Endodermal cell (in vitro differentiated cells): ENCODE measurements around the gene DGKQ. TPM values are rescaled to one million over a fixed set of nuclear protein-coding genes. Genes with fewer than 3 reads are reported as not detected.
"Not testable (repeated sequence)": the region's sequence is repeated elsewhere in the genome, so short reads cannot be mapped to it uniquely, and the experiment has no call there.

ENCODE experiments used
- DNase-seq: peaks from one replicate; pipeline ENCODE4 v3.0.0-alpha.2; 2017
- H3K27ac ChIP-seq: 2 replicates; pipeline ENCODE4 v1.5.1; 2013; ENCODE audit warnings: mild to moderate bottlenecking, low read depth, low read length, moderate library complexity
- H3K27me3 ChIP-seq: 2 replicates; pipeline ENCODE4 v1.6.1; 2013; ENCODE audit warnings: mild to moderate bottlenecking, low read length, moderate library complexity; ENCODE audit not compliant: insufficient read depth, control insufficient read depth, poor library complexity, severe bottlenecking
- H3K36me3 ChIP-seq: 2 replicates; pipeline ENCODE4 v1.7.0; 2013; ENCODE audit warnings: mild to moderate bottlenecking, low read length, moderate library complexity; ENCODE audit not compliant: control insufficient read depth, insufficient read depth
- H3K4me1 ChIP-seq: one replicate; pipeline ENCODE4 v1.7.0; 2013; ENCODE audit warnings: low read length; ENCODE audit not compliant: control insufficient read depth, insufficient read depth
- H3K4me3 ChIP-seq: 2 replicates; pipeline ENCODE4 v1.5.1; 2013; ENCODE audit warnings: mild to moderate bottlenecking, low read length, moderate library complexity
- H3K9ac ChIP-seq: 2 replicates; pipeline ENCODE4 v1.6.1; 2013; ENCODE audit warnings: mild to moderate bottlenecking, low read length, moderate library complexity; ENCODE audit not compliant: poor library complexity, severe bottlenecking; ENCODE audit errors: extremely low read depth
- H3K9me3 ChIP-seq: 2 replicates; pipeline ENCODE4 v1.6.1; 2013; ENCODE audit warnings: mild to moderate bottlenecking, low read length, moderate library complexity; ENCODE audit not compliant: control insufficient read depth
- H3K27ac Mint-ChIP-seq: 2 replicates; pipeline ENCODE4 v1.8.0; 2020; ENCODE audit warnings: mixed read lengths
- H3K27me3 Mint-ChIP-seq: 2 replicates; pipeline ENCODE4 v1.8.0; 2021; ENCODE audit warnings: mild to moderate bottlenecking, mixed read lengths; ENCODE audit not compliant: insufficient read depth
- H3K36me3 Mint-ChIP-seq: 2 replicates; pipeline ENCODE4 v1.8.0; 2020; ENCODE audit warnings: low read depth, mixed read lengths
- H3K4me1 Mint-ChIP-seq: 2 replicates; pipeline ENCODE4 v1.8.0; 2020; ENCODE audit warnings: mixed read lengths
- H3K4me3 Mint-ChIP-seq: 2 replicates; pipeline ENCODE4 v1.8.0; 2020; ENCODE audit warnings: mild to moderate bottlenecking, moderate library complexity, mixed read lengths
- H3K9me3 Mint-ChIP-seq: 2 replicates; pipeline ENCODE4 v1.8.0; 2020; ENCODE audit warnings: mild to moderate bottlenecking, mixed read lengths
- CTCF ChIP-seq: fragments of 200-600 bp; sonication (generic); conservative IDR thresholded peaks from 2 replicates; pipeline ENCODE4 v1.5.0; 2021; ENCODE audit warnings: antibody characterized with exemption, mild to moderate bottlenecking
- WGBS, 2 experiments: methylation state at CpG; one replicate each; pipeline versions ENCODE4 v1.1.5 to v1.1.7; 2013; ENCODE audit warnings: missing lambda C conversion rate in 2 of 2, mixed read lengths in 1 of 2; ENCODE audit not compliant: insufficient coverage in 1 of 2, insufficient read length in 1 of 2; 5-methylcytosine and 5-hydroxymethylcytosine counted together
- total RNA-seq, 2 donors: library from RNA; stranded (reverse); fragmentation: NEBNext Ultra II Directional in 1 of 2; extraction: Animal tissue kit (Norgen Biotek cat#: 25700) in 1 of 2; gene quantifications; 2 replicates in 1 of 2; 3 replicates in 1 of 2; pipeline ENCODE4 v1.2.1, GENCODE V29; 2021

The DGKQ gene
- total RNA-seq, 2 donors from 2014 or later = 26.3 to 31.1 TPM

GRCh38 chr4:924107-925096 is 49.0 kb downstream of the DGKQ start:
- H3K4me3 Mint-ChIP-seq = no peak overlapping the region
- Histone ChIP-seq H3K27ac (no peak overlapping the region), H3K4me1 (no peaks in the 10 kb centered on the region), H3K27me3 (no peaks in the 10 kb centered on the region), H3K36me3 (peaks cover 6% of the 10 kb centered on the region), H3K9me3 (no peaks in the 10 kb centered on the region), H3K4me3 (no peak overlapping the region), H3K9ac (no peak overlapping the region)
- peaks cover 13% of the 10 kb centered on the region for H3K36me3 Mint-ChIP-seq
- peak overlapping the region; percentile 31 for H3K27ac Mint-ChIP-seq
- H3K27me3 Mint-ChIP-seq = no peaks in the 10 kb centered on the region
- TF ChIP-seq CTCF = no peak
- peak; percentile 60 for DNase-seq
- WGBS, 2 experiments = 85 to 86% methylated on average over 13 to 18 of the region's 18 CpGs
- peaks cover 14% of the 10 kb centered on the region for H3K4me1 Mint-ChIP-seq
- no peaks in the 10 kb centered on the region for H3K9me3 Mint-ChIP-seq

- Histone ChIP-seq H3K27me3 (no peaks in the 10 kb centered on the region), H3K4me1 (no peaks in the 10 kb centered on the region), H3K9ac (no peak overlapping the region), H3K4me3 (no peak overlapping the region), H3K36me3 (peaks cover 6% of the 10 kb centered on the region), H3K27ac (no peak overlapping the region), H3K9me3 (peaks cover 3% of the 10 kb centered on the region)
- no peaks in the 10 kb centered on the region for H3K27me3 Mint-ChIP-seq
- 94 to 95% methylated on average over 17 of the region's 17 CpGs for WGBS, 2 experiments
- H3K4me3 Mint-ChIP-seq = no peak overlapping the region
- H3K27ac Mint-ChIP-seq = no peak overlapping the region
- H3K4me1 Mint-ChIP-seq = peaks cover 14% of the 10 kb centered on the region
- no peaks in the 10 kb centered on the region for H3K9me3 Mint-ChIP-seq
- DNase-seq = peak; percentile 24
- H3K36me3 Mint-ChIP-seq = peaks cover 13% of the 10 kb centered on the region
- no peak for TF ChIP-seq CTCF
Observed at GRCh38 chr4:921830-922331, 51.5 kb downstream of the DGKQ start.

GRCh38 chr4:919004-919680 is 54.2 kb downstream of the DGKQ start:
- 88 to 89% methylated on average over 11 to 15 of the region's 15 CpGs for WGBS, 2 experiments
- peak; percentile 36 for DNase-seq
- H3K4me1 ChIP-seq, H3K4me3 Mint-ChIP-seq, H3K4me3 ChIP-seq, H3K9me3 Mint-ChIP-seq, H3K27ac ChIP-seq, H3K9me3 ChIP-seq, H3K9ac ChIP-seq, H3K4me1 Mint-ChIP-seq, H3K27me3 ChIP-seq, H3K27me3 Mint-ChIP-seq, H3K36me3 ChIP-seq: not testable (repeated sequence)
- peak overlapping the region; percentile 25 for H3K27ac Mint-ChIP-seq
- H3K36me3 Mint-ChIP-seq = peaks cover 13% of the 10 kb centered on the region

- H3K27ac Mint-ChIP-seq, H3K4me1 ChIP-seq, H3K27me3 Mint-ChIP-seq, H3K27ac ChIP-seq, DNase-seq, H3K9ac ChIP-seq, H3K4me3 Mint-ChIP-seq, H3K36me3 ChIP-seq, H3K9me3 ChIP-seq, H3K4me1 Mint-ChIP-seq, H3K9me3 Mint-ChIP-seq, H3K27me3 ChIP-seq, H3K4me3 ChIP-seq: not testable (repeated sequence)
- 83 to 100% methylated on average over 4 to 6 of the region's 6 CpGs for WGBS, 2 experiments
- H3K36me3 Mint-ChIP-seq = peaks cover 13% of the 10 kb centered on the region
Observed at GRCh38 chr4:918591-918990, 54.8 kb downstream of the DGKQ start.
